OCI-LY3 (cell line): ENCODE data around the gene RELL2.

ENCODE experiments used
- EZH2phosphoT487 ChIP-seq: fragments of 200-600 bp; shearing (Covaris generic); IDR thresholded peaks from 2 replicates; pipeline ENCODE4 v1.6.1; 2018; ENCODE audit warnings: antibody characterized with exemption, mixed run types, low read depth
- TF ChIP-seq, protein P1 (sequence below): fragments of 200-600, 300-600 bp; sonication (generic); IDR thresholded peaks from 2 replicates; pipeline ENCODE4 v1.5.1; 2014; ENCODE audit warnings: antibody characterized with exemption, low read length, low read depth

DNA sequence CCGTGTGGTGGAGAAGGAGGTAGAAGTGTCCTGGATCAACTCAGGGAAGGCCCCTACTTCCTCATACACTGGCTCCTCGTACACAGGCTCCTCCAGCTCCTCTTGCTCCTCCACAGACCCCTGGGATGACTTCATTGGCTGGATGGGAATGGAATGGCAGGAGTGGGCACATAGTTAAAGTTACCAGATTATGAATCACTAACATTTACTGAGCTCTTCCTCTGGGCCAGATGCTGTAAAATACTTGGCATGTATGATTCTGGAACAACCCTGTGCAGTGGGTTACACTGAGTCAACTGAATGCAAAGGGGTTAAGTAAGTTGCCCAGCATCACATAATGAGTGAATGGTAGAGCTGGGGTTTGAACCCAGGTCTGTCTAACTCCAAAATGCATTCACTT, 17.5 kb downstream of the RELL2 start:
- TF ChIP-seq, protein P1, sequence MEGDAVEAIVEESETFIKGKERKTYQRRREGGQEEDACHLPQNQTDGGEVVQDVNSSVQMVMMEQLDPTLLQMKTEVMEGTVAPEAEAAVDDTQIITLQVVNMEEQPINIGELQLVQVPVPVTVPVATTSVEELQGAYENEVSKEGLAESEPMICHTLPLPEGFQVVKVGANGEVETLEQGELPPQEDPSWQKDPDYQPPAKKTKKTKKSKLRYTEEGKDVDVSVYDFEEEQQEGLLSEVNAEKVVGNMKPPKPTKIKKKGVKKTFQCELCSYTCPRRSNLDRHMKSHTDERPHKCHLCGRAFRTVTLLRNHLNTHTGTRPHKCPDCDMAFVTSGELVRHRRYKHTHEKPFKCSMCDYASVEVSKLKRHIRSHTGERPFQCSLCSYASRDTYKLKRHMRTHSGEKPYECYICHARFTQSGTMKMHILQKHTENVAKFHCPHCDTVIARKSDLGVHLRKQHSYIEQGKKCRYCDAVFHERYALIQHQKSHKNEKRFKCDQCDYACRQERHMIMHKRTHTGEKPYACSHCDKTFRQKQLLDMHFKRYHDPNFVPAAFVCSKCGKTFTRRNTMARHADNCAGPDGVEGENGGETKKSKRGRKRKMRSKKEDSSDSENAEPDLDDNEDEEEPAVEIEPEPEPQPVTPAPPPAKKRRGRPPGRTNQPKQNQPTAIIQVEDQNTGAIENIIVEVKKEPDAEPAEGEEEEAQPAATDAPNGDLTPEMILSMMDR = no peak
- TF ChIP-seq EZH2phosphoT487 = no peak
